Keratinocyte (primary cell): ENCODE results near the gene IFITM5. TPM values are rescaled to one million over a fixed set of nuclear protein-coding genes. Genes with fewer than 3 reads are reported as not detected.

Experiments
- DNase-seq: peaks from one replicate; pipeline ENCODE4 v3.0.0-alpha.2; 2011; ENCODE audit warnings: low read depth, missing footprints, low spot score
- FAIRE-seq: peaks from 2 replicates; lab custom pipeline; 2011; peaks lifted over from hg19 to GRCh38; lab: Jason Lieb, UNC
- H2AFZ ChIP-seq: 2 replicates; pipeline ENCODE4 v1.6.0; 2012; ENCODE audit warnings: low read length, control low read depth, inconsistent platforms; ENCODE audit not compliant: control insufficient read depth
- H3K27ac ChIP-seq: 2 replicates; pipeline ENCODE4 v1.5.1; 2011; ENCODE audit warnings: low read length; ENCODE audit not compliant: control insufficient read depth, insufficient read depth
- H3K27me3 ChIP-seq: 3 replicates; pipeline ENCODE4 v1.6.0; 2011; ENCODE audit warnings: low read length; ENCODE audit not compliant: control insufficient read depth, insufficient read depth; ENCODE audit errors: extremely low read depth
- H3K36me3 ChIP-seq, 2 experiments: 2 replicates in 1 of 2; 3 replicates in 1 of 2; pipeline ENCODE4 v1.5.1; 2011; ENCODE audit warnings: low read length in 2 of 2, mild to moderate bottlenecking in 1 of 2; ENCODE audit not compliant: control insufficient read depth in 2 of 2, insufficient read depth in 2 of 2; ENCODE audit errors: extremely low read depth in 1 of 2
- H3K4me1 ChIP-seq: 3 replicates; pipeline ENCODE4 v1.5.1; 2011; ENCODE audit warnings: low read length; ENCODE audit not compliant: control insufficient read depth, insufficient read depth; ENCODE audit errors: extremely low read depth
- H3K4me2 ChIP-seq: 3 replicates; pipeline ENCODE4 v1.6.0; 2011; ENCODE audit warnings: low read depth, low read length; ENCODE audit not compliant: control insufficient read depth, insufficient read depth; ENCODE audit errors: extremely low read depth
- H3K4me3 ChIP-seq, 3 experiments: fragments of 200-600 bp in 1 of 3; sonication (generic) in 1 of 3; 2 replicates in 2 of 3; 3 replicates in 1 of 3; pipeline ENCODE4 v1.5.1; 2011 to 2016; ENCODE audit warnings: low read length in 3 of 3, mild to moderate bottlenecking in 3 of 3, control low read depth in 2 of 3, inconsistent platforms in 1 of 3, low read depth in 1 of 3, mixed read lengths in 1 of 3, mixed run types in 1 of 3, moderate library complexity in 1 of 3; ENCODE audit not compliant: control insufficient read depth in 2 of 3, insufficient read depth in 2 of 3; ENCODE audit errors: extremely low read depth in 1 of 3
- H3K79me2 ChIP-seq: 2 replicates; pipeline ENCODE4 v1.6.0; 2012; ENCODE audit warnings: low read length; ENCODE audit not compliant: control insufficient read depth, insufficient read depth
- H3K9ac ChIP-seq: 3 replicates; pipeline ENCODE4 v1.6.0; 2011; ENCODE audit warnings: low read length; ENCODE audit not compliant: control insufficient read depth, insufficient read depth; ENCODE audit errors: extremely low read depth
- H3K9me1 ChIP-seq: 3 replicates; pipeline ENCODE4 v1.6.0; 2011; ENCODE audit warnings: low read length; ENCODE audit not compliant: control insufficient read depth, insufficient read depth; ENCODE audit errors: extremely low read depth
- H3K9me3 ChIP-seq: 2 replicates; pipeline ENCODE4 v1.5.1; 2012; ENCODE audit warnings: low read depth, low read length; ENCODE audit not compliant: control insufficient read depth
- H4K20me1 ChIP-seq: 3 replicates; pipeline ENCODE4 v1.6.0; 2011; ENCODE audit warnings: low read length; ENCODE audit not compliant: control insufficient read depth, insufficient read depth; ENCODE audit errors: extremely low read depth
- EZH2 ChIP-seq: IDR thresholded peaks from one replicate; pipeline ENCODE4 v1.6.1; 2012; ENCODE audit warnings: inconsistent platforms, mild to moderate bottlenecking, low read length, moderate library complexity
- dilution Hi-C: fragments of 300-500 bp; cut with MboI; formaldehyde crosslinking; loops from one replicate; pipeline ENCODE4 v1.7.0; 2020; ENCODE audit warnings: low sequenced_read_pairs; ENCODE audit not compliant: extremely low pct_ligation_motif_present
- polyA plus RNA-seq, 5 experiments: library from polyadenylated mRNA; depleted of rRNA in 3 of 5; stranded (reverse) in 3 of 5; stranded (forward) in 1 of 5; unstranded in 1 of 5; fragments of >200 nt; gene quantifications; 1 replicate in 1 of 5; 2 replicates in 3 of 5; 3 replicates in 1 of 5; pipeline versions ENCODE4 v1.2.1 to v1.2.3, GENCODE V29; 2011 to 2012; ENCODE audit warnings: missing spikeins in 2 of 5, low read depth in 1 of 5, low replicate concordance in 1 of 5
- TF ChIP-seq, protein P1 (sequence below), 3 experiments: IDR thresholded peaks in 1 of 3; conservative IDR thresholded peaks in 1 of 3; optimal IDR thresholded peaks in 1 of 3; 2 replicates in 2 of 3; 3 replicates in 1 of 3; pipeline versions ENCODE3 to v1.5.1; 2011; ENCODE audit warnings: low read length in 3 of 3, mild to moderate bottlenecking in 3 of 3, moderate library complexity in 2 of 3, control low read depth in 1 of 3, inconsistent platforms in 1 of 3; ENCODE audit not compliant: insufficient read depth in 2 of 3; ENCODE audit errors: extremely low read depth in 1 of 3

IFITM5 gene
- polyA plus RNA-seq, 1 donor (not counting 4 experiments of a cell fraction or from before 2014, with no cell fraction given) = not detected

DNA sequence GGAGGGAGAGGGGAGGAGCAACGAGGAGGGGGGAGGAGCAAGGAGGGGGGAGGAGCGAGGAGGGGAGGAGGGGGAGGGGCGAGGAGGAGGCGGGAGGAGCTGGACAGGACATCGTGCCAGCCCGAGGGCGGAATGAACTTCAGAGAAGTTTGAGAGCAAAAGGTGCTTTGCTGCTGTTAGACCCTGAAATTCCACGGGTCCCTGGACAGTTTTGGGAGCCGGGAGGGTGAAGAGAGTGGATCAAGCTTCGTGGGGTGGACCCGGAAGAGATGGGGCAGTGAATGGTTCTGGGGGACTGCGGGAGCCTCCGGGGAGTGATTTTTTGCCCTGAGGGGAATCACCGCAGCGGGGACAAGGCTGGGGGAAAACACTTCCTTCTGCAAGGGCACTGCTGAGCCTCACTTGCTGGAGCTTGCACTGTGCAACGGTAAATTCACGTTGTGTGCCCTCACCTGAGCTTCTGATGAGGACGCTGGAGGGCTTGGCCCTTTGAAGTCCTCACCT, 31.8 kb downstream of the IFITM5 start:
- peaks cover 2% of the 10 kb centered on the region for H3K27me3 ChIP-seq
- FAIRE-seq (no peak), DNase-seq (no peak)
- H4K20me1 ChIP-seq = no peaks in the 10 kb centered on the region
- H3K9me3 ChIP-seq = no peaks in the 10 kb centered on the region
- H2AFZ ChIP-seq = peak overlapping the region; percentile 74
- H3K9me1 ChIP-seq = no peaks in the 10 kb centered on the region
- H3K27ac ChIP-seq = no peak overlapping the region
- TF ChIP-seq, protein P1, sequence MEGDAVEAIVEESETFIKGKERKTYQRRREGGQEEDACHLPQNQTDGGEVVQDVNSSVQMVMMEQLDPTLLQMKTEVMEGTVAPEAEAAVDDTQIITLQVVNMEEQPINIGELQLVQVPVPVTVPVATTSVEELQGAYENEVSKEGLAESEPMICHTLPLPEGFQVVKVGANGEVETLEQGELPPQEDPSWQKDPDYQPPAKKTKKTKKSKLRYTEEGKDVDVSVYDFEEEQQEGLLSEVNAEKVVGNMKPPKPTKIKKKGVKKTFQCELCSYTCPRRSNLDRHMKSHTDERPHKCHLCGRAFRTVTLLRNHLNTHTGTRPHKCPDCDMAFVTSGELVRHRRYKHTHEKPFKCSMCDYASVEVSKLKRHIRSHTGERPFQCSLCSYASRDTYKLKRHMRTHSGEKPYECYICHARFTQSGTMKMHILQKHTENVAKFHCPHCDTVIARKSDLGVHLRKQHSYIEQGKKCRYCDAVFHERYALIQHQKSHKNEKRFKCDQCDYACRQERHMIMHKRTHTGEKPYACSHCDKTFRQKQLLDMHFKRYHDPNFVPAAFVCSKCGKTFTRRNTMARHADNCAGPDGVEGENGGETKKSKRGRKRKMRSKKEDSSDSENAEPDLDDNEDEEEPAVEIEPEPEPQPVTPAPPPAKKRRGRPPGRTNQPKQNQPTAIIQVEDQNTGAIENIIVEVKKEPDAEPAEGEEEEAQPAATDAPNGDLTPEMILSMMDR (optimal IDR thresholded peaks at IDR 0.05 in 1 of 3, IDR thresholded peaks at IDR 0.05 in 1 of 3, conservative IDR thresholded peaks at IDR 0.05 in 1 of 3; ENCODE audit: extremely low read depth in 1 of 3, insufficient read depth in 2 of 3, low read length in 3 of 3) = no peak
- no peak for TF ChIP-seq EZH2
- H3K9ac ChIP-seq = no peak overlapping the region
- H3K79me2 ChIP-seq = no peaks in the 10 kb centered on the region
- no peaks in the 10 kb centered on the region for H3K36me3 ChIP-seq
- H3K4me3 ChIP-seq = peak overlapping the region; percentile 21 to 47 (median 34)
- peak overlapping the region; percentile 61 for H3K4me2 ChIP-seq
- dilution Hi-C loops = no loop called here
- peaks cover 7% of the 10 kb centered on the region for H3K4me1 ChIP-seq

DNA sequence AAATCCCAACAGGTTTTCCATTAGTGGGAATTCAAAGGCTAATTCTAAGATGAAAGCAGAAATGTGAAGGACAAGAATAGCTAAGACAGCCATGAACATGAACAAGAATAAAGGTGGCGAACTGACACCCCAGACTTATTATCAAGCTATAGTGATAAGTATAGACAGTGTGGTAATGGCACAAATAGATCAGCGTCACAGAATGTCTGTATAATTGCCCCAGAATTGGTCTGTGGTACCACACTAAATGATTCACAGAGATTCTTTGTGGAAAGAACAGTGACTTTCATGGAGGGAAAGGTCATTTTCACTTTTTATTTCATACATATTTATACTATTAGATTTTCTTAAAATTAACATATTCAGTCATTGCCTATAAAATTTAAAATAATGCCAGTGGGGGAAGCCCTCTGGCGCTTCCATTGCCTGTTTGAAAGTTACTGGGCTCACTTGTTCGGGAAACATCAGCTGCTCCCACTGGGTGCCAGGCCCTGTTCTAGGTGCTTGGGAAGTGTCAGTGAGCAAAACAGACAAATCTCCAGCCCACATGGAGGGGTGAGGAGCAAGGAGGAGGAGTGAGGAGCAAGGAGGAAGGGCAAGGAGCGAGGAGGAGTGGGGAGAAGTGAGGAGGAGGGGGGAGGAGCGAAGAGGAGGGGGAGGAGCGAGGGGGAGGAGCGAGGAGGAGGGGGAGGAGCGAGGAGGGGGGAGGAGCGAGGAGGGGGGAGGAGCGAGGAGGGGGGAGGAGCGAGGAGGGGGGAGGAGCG, 32.5 kb downstream of the IFITM5 start:
- no peaks in the 10 kb centered on the region for H3K27me3 ChIP-seq
- dilution Hi-C loops = no loop called here
- TF ChIP-seq EZH2 = no peak
- TF ChIP-seq, protein P1 (optimal IDR thresholded peaks at IDR 0.05 in 1 of 3, IDR thresholded peaks at IDR 0.05 in 1 of 3, conservative IDR thresholded peaks at IDR 0.05 in 1 of 3; ENCODE audit: extremely low read depth in 1 of 3, insufficient read depth in 2 of 3, low read length in 3 of 3) = no peak
- H3K4me2 ChIP-seq = no peak overlapping the region
- H3K9me1 ChIP-seq = no peaks in the 10 kb centered on the region
- H4K20me1 ChIP-seq = no peaks in the 10 kb centered on the region
- no peak overlapping the region for H3K27ac ChIP-seq
- H3K36me3 ChIP-seq = no peaks in the 10 kb centered on the region
- no peak overlapping the region for H2AFZ ChIP-seq
- H3K9ac ChIP-seq = no peak overlapping the region
- no peak overlapping the region for H3K4me3 ChIP-seq
- H3K79me2 ChIP-seq = no peaks in the 10 kb centered on the region
- peaks cover 7% of the 10 kb centered on the region for H3K4me1 ChIP-seq
- no peaks in the 10 kb centered on the region for H3K9me3 ChIP-seq
- DNase-seq = no peak
- FAIRE-seq = no peak
